ENCODE measurements around the gene CNTN4. TPM values are rescaled to one million over a fixed set of nuclear protein-coding genes. Genes with fewer than 3 reads are reported as not detected.

Gene CNTN4
- total RNA-seq, 8 experiments from 2014 or later = 0.31 to 27.6 (median 15.8) TPM

DNA sequence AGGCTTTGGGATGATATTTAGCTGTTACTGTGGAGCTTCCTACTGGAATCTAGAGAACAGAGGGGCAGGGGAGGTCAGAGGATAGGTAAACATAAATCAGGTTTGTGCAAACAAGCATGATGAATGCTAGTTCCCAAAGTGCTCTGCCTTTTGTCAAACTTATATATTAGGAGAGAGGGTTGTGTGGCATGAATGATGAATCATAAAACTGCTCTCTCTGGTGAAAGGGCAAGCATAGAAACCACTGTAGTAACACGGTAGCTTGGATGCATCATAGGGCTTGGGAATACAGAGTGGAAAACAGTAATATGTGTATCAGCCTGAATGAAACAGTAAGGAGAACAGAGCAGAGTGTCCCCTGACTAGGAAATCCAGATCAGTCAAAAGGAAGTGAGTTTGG lies 524.8 kb downstream of the CNTN4 start:
- peak in 5 of 8 experiments; percentile 42 to 95 (median 63) for ATAC-seq (replicated peaks in 6 of 8)
- in situ Hi-C loops (cut with MboI; ENCODE audit: low pct_unique_long_range_greater_than_20kb in 2 of 9, low sequenced_read_pairs in 9 of 9, unreplicated experiment in 9 of 9) = no loop called here
- Histone ChIP-seq H3K27ac (no peak overlapping the region), H3K4me1 (replicated peaks in 1 of 2) (peaks cover 4 to 9% of the 10 kb centered on the region in 2 donors), H3K4me3 (no peak overlapping the region)
- WGBS, 10 experiments = 0 to 29% (median 0%) methylated on average over 1 of the region's 1 CpG; no CpG with 5 or more reads in 4 of the 10 experiments

DNA sequence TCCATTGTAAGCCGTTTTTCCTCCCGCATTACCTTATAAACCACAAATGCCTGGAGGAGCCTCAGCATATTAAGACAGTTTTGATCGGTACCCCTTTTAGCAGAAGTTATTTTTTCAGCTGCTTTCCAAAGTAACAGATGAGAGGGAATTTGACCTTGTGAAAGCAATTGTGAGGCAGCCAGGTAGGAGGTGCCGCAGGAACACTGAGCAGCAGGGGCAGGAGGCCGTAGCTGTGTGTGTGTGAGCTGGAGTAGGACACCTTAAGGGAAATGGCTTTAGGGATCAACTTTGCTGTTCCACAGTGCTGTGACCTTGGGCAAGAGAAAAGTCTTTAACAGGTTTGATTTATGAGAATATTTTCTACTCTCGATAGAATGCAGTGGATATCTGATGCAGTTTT lies 529.5 kb downstream of the CNTN4 start:
- Histone ChIP-seq H3K4me3 (no peak overlapping the region), H3K4me1 (replicated peaks in 1 of 2) (peaks cover 4 to 7% of the 10 kb centered on the region in 2 donors), H3K27ac (no peak overlapping the region)
- 30 to 94% (median 70%) methylated on average over 1 to 6 of the region's 6 CpGs; no CpG with 5 or more reads in 1 of the 10 experiments for WGBS, 10 experiments
- no peak for ATAC-seq (replicated peaks in 6 of 8)
- in situ Hi-C loops (cut with MboI; ENCODE audit: low pct_unique_long_range_greater_than_20kb in 2 of 9, low sequenced_read_pairs in 9 of 9, unreplicated experiment in 9 of 9) = no loop called here

GRCh38 chr3:2635511-2635910 lies 536.8 kb downstream of the CNTN4 start:
- no peak overlapping the region for H3K4me3 ChIP-seq
- 0 to 100% (median 39%) methylated on average over 1 to 2 of the region's 2 CpGs; no CpG with 5 or more reads in 3 of the 10 experiments for WGBS, 10 experiments
- no peak overlapping the region for H3K27ac ChIP-seq
- peaks cover 0 to 1% of the 10 kb centered on the region in 2 donors for H3K4me1 ChIP-seq (replicated peaks in 1 of 2)
- no peak for ATAC-seq (replicated peaks in 6 of 8)
- in situ Hi-C loops (cut with MboI; ENCODE audit: low pct_unique_long_range_greater_than_20kb in 2 of 9, low sequenced_read_pairs in 9 of 9, unreplicated experiment in 9 of 9) = no loop called here

DNA sequence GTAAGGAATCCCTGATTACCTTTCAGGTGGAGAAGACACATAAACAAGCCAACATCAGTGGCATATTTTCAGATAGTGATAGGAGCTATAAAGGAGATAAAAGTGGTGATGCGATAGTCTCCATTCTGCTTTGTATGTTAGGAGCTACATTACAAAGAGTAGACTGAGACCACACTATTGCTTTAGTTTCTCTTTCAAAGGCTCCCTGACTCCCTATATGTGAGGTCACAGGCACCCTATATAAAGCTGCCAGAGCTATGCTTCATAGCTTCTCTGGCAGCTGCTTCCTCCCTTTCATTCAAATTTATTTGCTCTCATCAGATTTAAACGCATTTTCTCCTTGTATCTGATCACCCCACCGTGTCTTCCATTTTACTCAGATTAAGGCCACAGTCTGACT lies 544.9 kb downstream of the CNTN4 start:
- Histone ChIP-seq H3K4me3 (no peak overlapping the region), H3K27ac (no peak overlapping the region), H3K4me1 (replicated peaks in 1 of 2) (peaks cover 0 to 3% of the 10 kb centered on the region in 2 donors)
- WGBS, 10 experiments = 0 to 67% (median 17%) methylated on average over 1 to 3 of the region's 3 CpGs; no CpG with 5 or more reads in 1 of the 10 experiments
- in situ Hi-C loops (cut with MboI; ENCODE audit: low pct_unique_long_range_greater_than_20kb in 2 of 9, low sequenced_read_pairs in 9 of 9, unreplicated experiment in 9 of 9) = no loop called here
- ATAC-seq (replicated peaks in 6 of 8) = no peak

- WGBS, 10 experiments = 0 to 88% (median 45%) methylated on average over 1 to 2 of the region's 2 CpGs
- peaks cover 0 to 3% of the 10 kb centered on the region in 2 donors for H3K4me1 ChIP-seq (replicated peaks in 1 of 2)
- no peak for ATAC-seq (replicated peaks in 6 of 8)
- in situ Hi-C loops (cut with MboI; ENCODE audit: low pct_unique_long_range_greater_than_20kb in 2 of 9, low sequenced_read_pairs in 9 of 9, unreplicated experiment in 9 of 9) = no loop called here
- H3K4me3 ChIP-seq = no peak overlapping the region
- H3K27ac ChIP-seq = no peak overlapping the region
Measured at GRCh38 chr3:2645001-2645400, 546.3 kb downstream of the CNTN4 start.

DNA sequence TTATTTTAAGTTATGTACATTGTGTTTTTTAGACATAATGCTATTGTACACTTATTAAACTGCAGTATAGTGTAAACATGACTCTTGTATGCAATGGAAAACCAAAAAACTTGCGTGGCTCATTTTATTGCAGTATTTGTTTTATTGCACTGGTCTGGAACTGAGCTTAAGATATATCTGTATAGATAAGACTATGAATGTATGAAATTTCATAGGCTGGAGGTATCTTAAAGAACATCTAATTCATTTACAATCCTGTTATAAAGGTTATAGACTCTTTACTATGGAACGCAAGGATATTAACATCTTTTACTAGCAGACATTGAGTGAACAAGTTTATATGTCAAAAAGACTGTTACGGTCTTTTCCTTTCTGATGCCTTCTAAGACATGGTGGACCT lies 552.1 kb downstream of the CNTN4 start:
- H3K4me1 ChIP-seq (replicated peaks in 1 of 2) = peaks cover 0 to 4% of the 10 kb centered on the region in 2 donors
- no peak for ATAC-seq (replicated peaks in 6 of 8)
- H3K4me3 ChIP-seq = no peak overlapping the region
- no peak overlapping the region for H3K27ac ChIP-seq
- WGBS, 10 experiments = 37 to 100% (median 83%) methylated on average over 1 to 3 of the region's 3 CpGs; no CpG with 5 or more reads in 1 of the 10 experiments
- in situ Hi-C loops (cut with MboI; ENCODE audit: low pct_unique_long_range_greater_than_20kb in 2 of 9, low sequenced_read_pairs in 9 of 9, unreplicated experiment in 9 of 9) = no loop called here

GRCh38 chr3:2652386-2652785 lies 553.7 kb downstream of the CNTN4 start:
- no peak overlapping the region for H3K4me3 ChIP-seq
- no peak for ATAC-seq (replicated peaks in 6 of 8)
- in situ Hi-C loops (cut with MboI; ENCODE audit: low pct_unique_long_range_greater_than_20kb in 2 of 9, low sequenced_read_pairs in 9 of 9, unreplicated experiment in 9 of 9) = no loop called here
- H3K27ac ChIP-seq = no peak overlapping the region
- 75 to 100% (median 80%) methylated on average over 1 to 2 of the region's 2 CpGs; no CpG with 5 or more reads in 7 of the 10 experiments for WGBS, 10 experiments
- H3K4me1 ChIP-seq (replicated peaks in 1 of 2) = peaks cover 0 to 4% of the 10 kb centered on the region in 2 donors

DNA sequence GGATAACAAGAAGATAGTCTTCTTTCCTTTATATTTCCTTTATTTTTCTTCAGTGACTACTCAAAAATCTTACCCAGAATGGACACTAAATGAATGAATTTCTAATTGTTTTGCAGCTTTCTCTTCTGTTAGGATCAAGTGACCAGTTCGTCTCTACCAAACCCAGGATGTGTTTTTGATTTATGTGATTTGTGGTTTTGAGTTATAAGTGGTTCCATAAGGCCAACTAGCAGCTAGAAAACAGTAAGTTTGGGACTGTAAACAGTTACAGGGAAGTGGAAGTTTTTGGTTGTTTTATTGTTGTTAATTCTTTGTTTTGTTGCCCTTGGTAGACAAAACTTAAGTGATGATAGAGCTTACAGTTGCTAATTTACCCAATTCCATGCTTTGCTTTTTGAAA lies 555.0 kb downstream of the CNTN4 start:
- peaks cover 0 to 4% of the 10 kb centered on the region in 2 donors for H3K4me1 ChIP-seq (replicated peaks in 1 of 2)
- H3K27ac ChIP-seq = no peak overlapping the region
- 0 to 100% (median 74%) methylated on average over 1 of the region's 1 CpG; no CpG with 5 or more reads in 2 of the 10 experiments for WGBS, 10 experiments
- no peak overlapping the region for H3K4me3 ChIP-seq
- ATAC-seq (replicated peaks in 6 of 8) = no peak
- in situ Hi-C loops (cut with MboI; ENCODE audit: low pct_unique_long_range_greater_than_20kb in 2 of 9, low sequenced_read_pairs in 9 of 9, unreplicated experiment in 9 of 9) = no loop called here

DNA sequence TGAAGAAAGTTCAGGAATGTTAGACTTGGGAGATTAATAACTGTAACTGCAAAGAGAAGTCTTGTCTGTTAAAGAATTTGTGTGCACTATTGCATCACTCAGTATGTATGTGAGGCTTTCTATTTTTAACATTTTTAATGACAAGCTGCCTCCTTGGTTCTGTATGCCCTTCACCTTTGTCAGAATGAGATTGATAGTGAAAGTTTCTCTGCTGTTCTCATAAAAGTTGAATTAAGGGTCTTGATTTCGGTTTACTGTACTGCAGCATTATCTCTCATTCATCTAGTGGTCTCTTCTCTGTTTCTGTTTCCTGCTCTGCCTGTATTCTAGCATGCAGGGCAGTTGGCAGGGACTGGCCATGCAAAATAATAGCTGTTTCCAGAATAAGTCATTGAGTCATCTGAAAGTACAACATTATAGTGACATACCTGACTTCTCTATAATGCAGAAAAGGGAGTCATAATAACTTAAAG lies 556.6 kb downstream of the CNTN4 start:
- no peak overlapping the region for H3K4me3 ChIP-seq
- no peak overlapping the region for H3K27ac ChIP-seq
- ATAC-seq (replicated peaks in 6 of 8) = peak in 2 of 8 experiments; percentile 11 to 20
- 0 to 60% (median 45%) methylated on average over 1 of the region's 1 CpG; no CpG with 5 or more reads in 3 of the 10 experiments for WGBS, 10 experiments
- peaks cover 0 to 12% of the 10 kb centered on the region in 2 donors for H3K4me1 ChIP-seq (replicated peaks in 1 of 2)
- in situ Hi-C loops (cut with MboI; ENCODE audit: low pct_unique_long_range_greater_than_20kb in 2 of 9, low sequenced_read_pairs in 9 of 9, unreplicated experiment in 9 of 9) = no loop called here

DNA sequence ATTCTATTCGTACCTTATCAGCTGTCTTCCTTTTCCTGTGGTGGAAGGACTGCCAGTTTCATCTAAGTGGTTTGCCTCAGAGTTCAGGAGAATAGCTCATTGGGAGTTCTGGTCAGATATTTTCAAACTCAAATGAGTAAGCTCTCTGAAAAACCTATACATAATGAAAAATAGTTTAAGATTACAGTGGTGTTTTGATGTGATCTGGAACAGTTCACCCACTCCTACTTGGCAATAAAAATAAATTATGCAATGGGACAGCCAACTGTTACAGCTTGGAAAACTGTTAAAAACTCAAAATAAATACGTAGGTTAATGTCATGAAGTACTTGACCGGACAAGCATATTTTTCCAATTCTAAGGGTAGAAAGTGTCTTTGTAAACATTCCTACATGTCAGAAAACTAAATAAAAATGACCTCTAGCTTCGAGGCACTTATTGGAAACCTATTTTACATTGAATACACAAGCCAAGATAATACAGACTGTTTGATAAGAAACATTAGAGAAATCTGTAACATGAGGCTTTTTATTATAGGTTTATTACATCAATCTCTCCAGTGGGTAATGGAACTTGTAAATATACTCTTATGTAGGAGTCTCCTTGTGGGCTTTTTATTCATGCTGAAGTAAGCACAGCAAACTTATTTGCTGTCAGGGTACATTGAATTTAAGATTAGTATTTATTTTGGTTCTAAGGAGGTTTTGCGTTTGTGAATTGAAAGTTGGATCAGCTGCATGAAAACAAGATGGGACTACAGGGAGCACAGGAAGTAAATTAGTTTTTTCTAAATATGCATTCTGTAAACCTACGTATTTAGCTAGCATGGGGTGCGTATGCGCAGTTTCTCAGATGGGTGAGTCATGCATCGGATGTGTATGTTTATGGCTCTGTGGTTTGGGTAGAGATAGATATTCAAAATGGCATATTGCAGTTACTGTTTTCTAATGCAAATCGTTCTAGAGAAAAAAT lies 558.4 kb downstream of the CNTN4 start:
- H3K4me3 ChIP-seq = no peak overlapping the region
- in situ Hi-C loops (cut with MboI; ENCODE audit: low pct_unique_long_range_greater_than_20kb in 2 of 9, low sequenced_read_pairs in 9 of 9, unreplicated experiment in 9 of 9) = no loop called here
- peak in 3 of 8 experiments; percentile 45 to 80 (median 57) for ATAC-seq (replicated peaks in 6 of 8)
- no peak overlapping the region for H3K27ac ChIP-seq
- WGBS, 10 experiments = 13 to 85% (median 55%) methylated on average over 3 to 10 of the region's 10 CpGs
- peaks cover 0 to 13% of the 10 kb centered on the region in 2 donors for H3K4me1 ChIP-seq (replicated peaks in 1 of 2)

DNA sequence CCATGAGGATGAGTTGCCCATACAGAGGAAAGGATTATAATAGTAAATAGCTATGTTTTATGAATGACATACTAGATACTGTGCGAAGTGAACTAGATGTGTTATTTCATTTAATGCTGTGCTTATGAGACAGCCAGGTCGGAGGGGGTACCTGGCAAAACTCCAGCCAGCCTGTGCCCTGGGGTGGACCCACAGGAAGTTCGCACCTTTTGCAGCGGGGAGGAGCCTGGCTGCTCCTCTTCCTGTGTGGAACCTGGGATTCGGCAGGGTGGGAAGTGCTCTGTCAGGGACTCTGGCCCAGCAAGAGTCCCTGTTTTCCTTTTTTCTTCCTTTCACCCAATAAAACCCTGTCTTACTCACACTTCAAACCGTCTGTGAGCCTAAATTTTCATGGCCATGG lies 559.3 kb downstream of the CNTN4 start:
- no peak overlapping the region for H3K27ac ChIP-seq
- in situ Hi-C loops (cut with MboI; ENCODE audit: low pct_unique_long_range_greater_than_20kb in 2 of 9, low sequenced_read_pairs in 9 of 9, unreplicated experiment in 9 of 9) = no loop called here
- WGBS, 10 experiments = 34 to 100% (median 73%) methylated on average over 1 to 4 of the region's 6 CpGs; no CpG with 5 or more reads in 2 of the 10 experiments
- ATAC-seq (replicated peaks in 6 of 8) = no peak
- peaks cover 0 to 13% of the 10 kb centered on the region in 2 donors for H3K4me1 ChIP-seq (replicated peaks in 1 of 2)
- no peak overlapping the region for H3K4me3 ChIP-seq

- peak in 4 of 8 experiments; percentile 24 to 58 (median 40) for ATAC-seq (replicated peaks in 6 of 8)
- peaks cover 0 to 18% of the 10 kb centered on the region in 2 donors for H3K4me1 ChIP-seq (replicated peaks in 1 of 2)
- in situ Hi-C loops (cut with MboI; ENCODE audit: low pct_unique_long_range_greater_than_20kb in 2 of 9, low sequenced_read_pairs in 9 of 9, unreplicated experiment in 9 of 9) = no loop called here
- 0 to 80% (median 45%) methylated on average over 1 to 3 of the region's 3 CpGs for WGBS, 10 experiments
- H3K27ac ChIP-seq = no peak overlapping the region
- H3K4me3 ChIP-seq = no peak overlapping the region
Measured at GRCh38 chr3:2659896-2660295, 561.2 kb downstream of the CNTN4 start.

- in situ Hi-C loops (cut with MboI; ENCODE audit: low pct_unique_long_range_greater_than_20kb in 2 of 9, low sequenced_read_pairs in 9 of 9, unreplicated experiment in 9 of 9) = no loop called here
- Histone ChIP-seq H3K4me3 (no peak overlapping the region), H3K27ac (no peak overlapping the region), H3K4me1 (replicated peaks in 1 of 2) (peaks cover 5 to 15% of the 10 kb centered on the region in 2 donors)
- WGBS, 10 experiments = 0 to 100% (median 72%) methylated on average over 1 of the region's 1 CpG; no CpG with 5 or more reads in 2 of the 10 experiments
- no peak for ATAC-seq (replicated peaks in 6 of 8)
Measured at GRCh38 chr3:2661078-2661477, 562.4 kb downstream of the CNTN4 start.
